ENCODE data around the gene NTMT1. TPM values are rescaled to one million over a fixed set of nuclear protein-coding genes. Genes with fewer than 3 reads are reported as not detected.

The NTMT1 gene
- total RNA-seq, 1 donor from 2014 or later: 25.1 TPM

DNA sequence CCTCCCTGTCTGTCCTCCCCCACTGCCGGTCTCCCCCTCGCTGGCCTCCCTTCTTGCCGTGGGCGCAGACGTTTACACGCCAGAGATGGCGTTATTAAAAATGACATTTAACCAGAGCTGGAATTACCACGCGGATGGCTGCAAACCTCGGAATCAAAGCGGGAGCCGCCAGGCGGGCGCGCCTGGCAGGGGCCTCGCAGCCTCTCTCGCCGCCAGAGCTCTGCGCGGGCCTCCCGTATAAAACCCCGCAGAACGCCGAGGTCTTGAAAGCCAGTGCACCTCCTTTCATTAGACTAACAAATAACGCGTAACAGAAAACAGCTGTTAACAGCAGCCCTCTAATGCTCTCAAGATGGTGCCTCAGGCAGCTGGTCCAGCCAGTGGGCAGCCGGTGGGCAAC, 49.7 kb downstream of the NTMT1 start:
- H3K27ac ChIP-seq: no peak overlapping the region
- TF ChIP-seq, protein P1, sequence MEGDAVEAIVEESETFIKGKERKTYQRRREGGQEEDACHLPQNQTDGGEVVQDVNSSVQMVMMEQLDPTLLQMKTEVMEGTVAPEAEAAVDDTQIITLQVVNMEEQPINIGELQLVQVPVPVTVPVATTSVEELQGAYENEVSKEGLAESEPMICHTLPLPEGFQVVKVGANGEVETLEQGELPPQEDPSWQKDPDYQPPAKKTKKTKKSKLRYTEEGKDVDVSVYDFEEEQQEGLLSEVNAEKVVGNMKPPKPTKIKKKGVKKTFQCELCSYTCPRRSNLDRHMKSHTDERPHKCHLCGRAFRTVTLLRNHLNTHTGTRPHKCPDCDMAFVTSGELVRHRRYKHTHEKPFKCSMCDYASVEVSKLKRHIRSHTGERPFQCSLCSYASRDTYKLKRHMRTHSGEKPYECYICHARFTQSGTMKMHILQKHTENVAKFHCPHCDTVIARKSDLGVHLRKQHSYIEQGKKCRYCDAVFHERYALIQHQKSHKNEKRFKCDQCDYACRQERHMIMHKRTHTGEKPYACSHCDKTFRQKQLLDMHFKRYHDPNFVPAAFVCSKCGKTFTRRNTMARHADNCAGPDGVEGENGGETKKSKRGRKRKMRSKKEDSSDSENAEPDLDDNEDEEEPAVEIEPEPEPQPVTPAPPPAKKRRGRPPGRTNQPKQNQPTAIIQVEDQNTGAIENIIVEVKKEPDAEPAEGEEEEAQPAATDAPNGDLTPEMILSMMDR (IDR thresholded peaks at IDR 0.05): no peak
- H3K36me3 ChIP-seq: no peaks in the 10 kb centered on the region
- peaks cover 23% of the 10 kb centered on the region for H3K27me3 ChIP-seq (ENCODE audit: low read depth)
- DNase-seq (no peak), ATAC-seq (no peak)
- H3K9me3 ChIP-seq: no peaks in the 10 kb centered on the region
- H3K4me3 ChIP-seq: no peak overlapping the region
- intact Hi-C loops (cut with DNase I): no loop called here
- H3K4me1 ChIP-seq: no peaks in the 10 kb centered on the region

DNA sequence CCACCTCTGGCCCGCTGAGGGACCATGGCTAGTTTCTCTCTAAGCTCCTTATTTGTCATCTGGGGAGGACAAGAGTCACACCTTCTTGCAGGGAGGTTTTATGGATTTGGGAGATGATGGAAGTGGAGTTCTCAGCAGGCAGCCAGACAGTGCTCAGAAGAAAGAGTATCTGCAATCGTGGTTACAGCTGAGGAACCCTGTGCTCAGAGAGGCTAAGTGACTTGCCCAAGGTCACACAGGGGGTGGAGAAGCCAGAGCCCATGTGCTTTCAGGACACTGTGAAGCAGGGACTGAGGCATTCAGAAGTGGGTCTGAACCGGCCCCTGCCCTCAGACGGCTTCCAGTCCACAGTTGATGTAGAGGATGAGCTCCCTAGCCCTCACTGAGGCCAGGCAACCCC, 50.3 kb downstream of the NTMT1 start:
- no peaks in the 10 kb centered on the region for H3K36me3 ChIP-seq
- H3K4me3 ChIP-seq: no peak overlapping the region
- no peak for ATAC-seq
- peaks cover 29% of the 10 kb centered on the region for H3K27me3 ChIP-seq (ENCODE audit: low read depth)
- intact Hi-C loops (cut with DNase I): no loop called here
- no peaks in the 10 kb centered on the region for H3K4me1 ChIP-seq
- TF ChIP-seq, protein P1 (IDR thresholded peaks at IDR 0.05): no peak
- H3K27ac ChIP-seq: no peak overlapping the region
- no peaks in the 10 kb centered on the region for H3K9me3 ChIP-seq
- no peak for DNase-seq

DNA sequence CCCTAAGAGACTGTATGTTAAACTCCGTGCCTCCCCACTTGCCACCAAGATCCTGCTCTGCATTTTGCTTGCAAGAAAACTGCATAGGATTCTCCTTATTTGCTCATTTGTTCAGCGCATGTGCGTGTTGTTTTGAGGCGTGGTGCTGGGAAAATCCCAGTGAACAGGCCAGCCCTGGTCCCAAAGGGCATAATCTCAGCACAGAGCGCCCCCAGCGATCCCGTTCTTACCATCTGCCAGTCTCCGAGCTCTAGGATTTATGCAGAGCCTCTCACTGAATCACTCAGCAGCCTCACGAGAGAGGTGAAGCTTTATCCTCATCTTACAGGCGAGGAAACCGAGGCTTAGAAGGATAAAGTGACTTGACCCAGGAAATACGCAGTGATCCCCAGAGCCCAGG, 51.0 kb downstream of the NTMT1 start:
- H3K9me3 ChIP-seq: no peaks in the 10 kb centered on the region
- H3K4me3 ChIP-seq: no peak overlapping the region
- peaks cover 33% of the 10 kb centered on the region for H3K27me3 ChIP-seq (ENCODE audit: low read depth)
- H3K4me1 ChIP-seq: no peaks in the 10 kb centered on the region
- ATAC-seq (no peak), DNase-seq (no peak)
- no peaks in the 10 kb centered on the region for H3K36me3 ChIP-seq
- no peak overlapping the region for H3K27ac ChIP-seq
- intact Hi-C loops (cut with DNase I): no loop called here
- TF ChIP-seq, protein P1 (IDR thresholded peaks at IDR 0.05): no peak

DNA sequence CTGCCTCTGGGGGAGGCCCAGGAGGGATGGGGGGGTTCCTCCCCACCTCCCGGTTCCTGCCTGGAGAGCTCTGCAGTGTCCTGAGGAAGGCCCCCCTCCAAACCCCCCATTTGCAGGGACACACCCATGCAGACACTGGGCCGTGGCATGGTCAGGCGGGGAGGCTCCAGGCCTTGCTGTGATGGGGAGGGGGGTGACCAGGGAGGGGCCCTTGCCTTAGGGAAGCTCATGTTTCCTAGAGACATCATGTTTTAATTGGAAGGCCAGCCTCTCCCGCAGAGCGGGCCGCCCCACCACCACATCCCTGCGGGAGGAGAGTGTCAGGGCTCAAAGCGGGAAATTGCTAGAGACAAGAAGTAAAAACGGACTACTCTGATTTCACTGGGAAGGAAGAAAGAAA, 51.5 kb downstream of the NTMT1 start:
- no peaks in the 10 kb centered on the region for H3K9me3 ChIP-seq
- no peak overlapping the region for H3K27ac ChIP-seq
- peaks cover 37% of the 10 kb centered on the region for H3K27me3 ChIP-seq (ENCODE audit: low read depth)
- intact Hi-C loops (cut with DNase I): no loop called here
- no peaks in the 10 kb centered on the region for H3K36me3 ChIP-seq
- ATAC-seq: no peak
- no peak for DNase-seq
- TF ChIP-seq, protein P1 (IDR thresholded peaks at IDR 0.05): no peak
- H3K4me3 ChIP-seq: no peak overlapping the region
- no peaks in the 10 kb centered on the region for H3K4me1 ChIP-seq

DNA sequence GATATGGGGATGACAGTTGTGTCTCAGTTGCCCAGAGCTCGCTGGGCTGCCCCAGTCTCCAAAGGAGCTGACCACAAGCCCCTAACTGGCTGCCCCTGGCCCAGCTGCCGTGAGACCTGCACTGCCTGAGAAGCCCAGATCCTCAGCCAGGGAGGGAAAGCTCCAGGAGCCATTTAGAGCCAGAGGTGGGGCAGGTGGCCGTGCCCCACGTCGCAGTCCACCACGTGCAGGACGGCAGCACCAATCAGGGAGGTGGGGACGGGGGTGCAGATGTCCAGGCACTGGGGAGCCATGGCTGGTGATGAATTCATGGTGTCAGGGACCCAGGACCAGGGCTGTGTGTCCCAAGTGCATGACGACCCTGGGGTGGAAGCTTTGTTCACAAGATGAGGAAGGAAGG, 52.9 kb downstream of the NTMT1 start:
- intact Hi-C loops (cut with DNase I): no loop called here
- no peaks in the 10 kb centered on the region for H3K36me3 ChIP-seq

More for the DNA sequence above, 52.9 kb downstream of the NTMT1 start:
- Histone ChIP-seq H3K27ac (no peak overlapping the region), H3K4me3 (no peak overlapping the region), H3K9me3 (no peaks in the 10 kb centered on the region), H3K4me1 (no peaks in the 10 kb centered on the region), H3K27me3 (ENCODE audit: low read depth) (peaks cover 37% of the 10 kb centered on the region)
- TF ChIP-seq, protein P1 (IDR thresholded peaks at IDR 0.05): no peak
- no peak for DNase-seq
- ATAC-seq: no peak

Measured in lower lobe of right lung (tissue), 2 donors.